OCI-LY3 (cell line): ENCODE measurements around the gene WARS2.

Experiments
- EZH2phosphoT487 ChIP-seq: fragments of 200-600 bp; shearing (Covaris generic); IDR thresholded peaks from 2 replicates; pipeline ENCODE4 v1.6.1; 2018; ENCODE audit warnings: antibody characterized with exemption, mixed run types, low read depth
- TF ChIP-seq, protein P1 (sequence below): fragments of 200-600, 300-600 bp; sonication (generic); IDR thresholded peaks from 2 replicates; pipeline ENCODE4 v1.5.1; 2014; ENCODE audit warnings: antibody characterized with exemption, low read length, low read depth

DNA sequence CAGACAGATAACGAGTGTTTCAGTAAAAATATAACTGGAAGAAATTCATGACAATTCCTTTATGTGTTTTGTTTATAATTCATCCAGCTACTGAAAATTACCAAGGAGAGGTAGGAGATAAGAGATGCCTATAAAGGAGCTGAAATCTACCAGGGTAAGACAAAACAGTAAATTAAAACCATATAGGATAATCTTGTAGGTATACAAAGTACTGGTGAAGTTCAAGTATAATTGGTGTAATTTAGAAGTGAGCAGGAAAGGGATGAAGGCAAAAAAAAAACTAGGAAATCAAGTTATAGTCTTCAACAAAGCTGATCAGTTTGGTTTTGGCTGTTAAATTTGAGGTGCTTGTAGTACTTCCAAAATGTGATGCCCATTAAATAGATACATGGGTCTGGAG lies 1.2 kb upstream of the WARS2 start:
- TF ChIP-seq, protein P1, sequence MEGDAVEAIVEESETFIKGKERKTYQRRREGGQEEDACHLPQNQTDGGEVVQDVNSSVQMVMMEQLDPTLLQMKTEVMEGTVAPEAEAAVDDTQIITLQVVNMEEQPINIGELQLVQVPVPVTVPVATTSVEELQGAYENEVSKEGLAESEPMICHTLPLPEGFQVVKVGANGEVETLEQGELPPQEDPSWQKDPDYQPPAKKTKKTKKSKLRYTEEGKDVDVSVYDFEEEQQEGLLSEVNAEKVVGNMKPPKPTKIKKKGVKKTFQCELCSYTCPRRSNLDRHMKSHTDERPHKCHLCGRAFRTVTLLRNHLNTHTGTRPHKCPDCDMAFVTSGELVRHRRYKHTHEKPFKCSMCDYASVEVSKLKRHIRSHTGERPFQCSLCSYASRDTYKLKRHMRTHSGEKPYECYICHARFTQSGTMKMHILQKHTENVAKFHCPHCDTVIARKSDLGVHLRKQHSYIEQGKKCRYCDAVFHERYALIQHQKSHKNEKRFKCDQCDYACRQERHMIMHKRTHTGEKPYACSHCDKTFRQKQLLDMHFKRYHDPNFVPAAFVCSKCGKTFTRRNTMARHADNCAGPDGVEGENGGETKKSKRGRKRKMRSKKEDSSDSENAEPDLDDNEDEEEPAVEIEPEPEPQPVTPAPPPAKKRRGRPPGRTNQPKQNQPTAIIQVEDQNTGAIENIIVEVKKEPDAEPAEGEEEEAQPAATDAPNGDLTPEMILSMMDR, result no peak
- TF ChIP-seq EZH2phosphoT487, result no peak
